Measurements from ENCODE around the gene OSBP. TPM values are rescaled to one million over a fixed set of nuclear protein-coding genes. Genes with fewer than 3 reads are reported as not detected.

Gene OSBP
- total RNA-seq, 1 experiment from 2014 or later, result 43.8 TPM

DNA sequence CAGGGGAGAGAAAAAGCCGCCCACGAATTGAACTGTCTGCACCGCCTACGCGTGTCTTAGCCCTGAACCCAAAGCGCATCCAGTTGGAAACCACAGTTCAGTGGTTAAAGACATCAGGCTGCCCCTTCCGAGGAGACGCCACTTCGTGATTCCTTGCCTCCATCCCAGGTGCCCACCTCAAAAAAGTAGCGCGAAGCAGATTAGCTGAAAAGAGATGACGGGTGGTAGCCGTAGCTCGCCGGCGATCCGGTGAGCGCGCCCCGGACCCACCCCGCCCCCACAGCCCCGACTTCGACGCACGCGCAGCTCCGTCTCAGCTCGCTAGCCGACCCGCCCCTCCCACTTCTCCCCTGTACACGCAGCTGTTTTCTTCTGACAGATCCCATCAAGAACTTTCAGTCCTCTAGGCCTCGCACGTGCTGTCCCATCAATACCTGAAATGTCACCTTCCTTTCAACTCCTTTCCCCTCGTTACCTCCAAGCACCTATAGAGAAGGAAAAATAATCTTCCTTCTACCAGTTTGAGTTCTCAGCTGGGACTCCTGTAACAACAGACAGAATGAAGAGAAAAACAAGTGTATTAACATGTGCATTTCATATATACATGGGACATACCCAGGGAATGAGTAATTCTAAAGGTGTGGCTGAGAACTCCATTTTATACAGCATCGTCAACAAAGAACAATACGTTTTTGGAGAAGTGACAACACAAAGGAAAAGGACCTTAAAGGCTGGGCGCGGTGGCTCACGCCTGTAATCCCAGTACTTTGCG lies 54.7 kb downstream of the OSBP start:
- peak overlapping the region; percentile 86 for H3K4me2 ChIP-seq (ENCODE audit: low read length)
- H3K9me2 ChIP-seq (ENCODE audit: insufficient read depth), result no peaks in the 10 kb centered on the region
- ATAC-seq (peak; percentile 37), DNase-seq (ENCODE audit: low read depth, low spot score) (peak; percentile 83)
- no peaks in the 10 kb centered on the region for H3K79me2 ChIP-seq (ENCODE audit: insufficient read depth, low read length)
- no peaks in the 10 kb centered on the region for H3K9me3 ChIP-seq (ENCODE audit: control insufficient read depth in 1 of 2, insufficient read depth in 1 of 2, low read depth in 1 of 2, low read length in 2 of 2)
- TF ChIP-seq TCF7L2 (IDR thresholded peaks at IDR 0.05; ENCODE audit: borderline replicate concordance, extremely low read depth, insufficient read depth, insufficient read length) (no peak), POLR2AphosphoS5 (IDR thresholded peaks at IDR 0.05; ENCODE audit: low read depth, low read length) (peak; percentile 30; the same call in 1 of the 2 replicates)
- no TSS peak for BruUV-seq (replicated peaks)
- peak overlapping the region; percentile 97 for H2AFZ ChIP-seq (ENCODE audit: low read depth, low read length, poor library complexity, severe bottlenecking)
- H3K4me1 ChIP-seq (ENCODE audit: control insufficient read depth in 1 of 2, insufficient read depth in 2 of 2, low read length in 2 of 2), result peaks cover 37 to 87% of the 10 kb centered on the region in 2 experiments
- RAD21 ChIA-PET (ENCODE audit: low non-redundant PET in 1 of 2, low total read pairs in 2 of 2, uncharacterized antibody in 2 of 2, unreplicated experiment in 2 of 2), result no interaction called here
- H3K36me3 ChIP-seq (ENCODE audit: control insufficient read depth in 1 of 2, insufficient read depth in 2 of 2, low read length in 2 of 2), result no peaks in the 10 kb centered on the region
- intact Hi-C loops (cut with micrococcal nuclease), result loop anchor here (1.0 kb wide), 1 partner anchor 10 kb away; no protein-coding TSS in a partner anchor
- no peaks in the 10 kb centered on the region for H4K20me1 ChIP-seq (ENCODE audit: insufficient read depth)
- no peaks in the 10 kb centered on the region for H3K27me3 ChIP-seq (ENCODE audit: insufficient read depth, low read length)
- POLR2A ChIA-PET, result interaction anchor here (0.6 to 2.5 kb wide), 4 partner anchors 11 to 358 kb away, joined by 3 to 17 read pairs (median 5); partner anchors contain the start of gene OSBP
- CTCF ChIA-PET, result interaction anchor here (1.2 to 1.7 kb wide), 2 partner anchors 10 to 24 kb away, joined by 3 to 6 read pairs; no protein-coding TSS in a partner anchor
- peak overlapping the region; percentile 58 for H3K9ac ChIP-seq (ENCODE audit: low read length)
- peak overlapping the region; percentile 65 for H3K27ac ChIP-seq (ENCODE audit: low read depth, low read length)
- peak overlapping the region; percentile 54 to 58 for H3K4me3 ChIP-seq (replicated peaks in 1 of 2; ENCODE audit: low read depth in 1 of 2, low read length in 2 of 2)

DNA sequence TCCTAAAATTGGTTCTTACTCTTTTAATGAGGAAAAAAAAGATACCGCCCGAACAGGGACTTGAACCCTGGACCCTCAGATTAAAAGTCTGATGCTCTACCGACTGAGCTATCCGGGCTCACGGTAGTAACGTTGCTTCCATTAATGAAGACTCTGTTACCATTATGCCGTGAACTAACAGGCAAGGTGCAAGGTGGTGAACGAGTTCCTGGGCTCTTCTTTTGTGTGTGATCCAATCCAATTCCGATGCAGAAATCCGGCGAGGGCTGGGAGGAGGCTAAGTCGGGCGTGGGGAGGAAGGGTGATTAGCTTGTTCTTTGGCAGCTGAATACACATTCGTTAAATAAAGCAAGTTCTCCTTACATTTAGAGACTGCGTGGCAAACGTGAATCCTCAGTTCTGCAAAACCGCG lies 55.3 kb downstream of the OSBP start:
- no peaks in the 10 kb centered on the region for H3K27me3 ChIP-seq (ENCODE audit: insufficient read depth, low read length)
- ChIA-PET RAD21 (ENCODE audit: low non-redundant PET in 1 of 2, low total read pairs in 2 of 2, uncharacterized antibody in 2 of 2, unreplicated experiment in 2 of 2) (no interaction called here), CTCF (interaction anchor here (1.2 to 1.7 kb wide), 2 partner anchors 10 to 23 kb away, joined by 3 to 6 read pairs; no protein-coding TSS in a partner anchor), POLR2A (interaction anchor here (1.2 to 2.5 kb wide), 3 partner anchors 11 to 55 kb away, joined by 4 to 17 read pairs (median 6); partner anchors contain the start of gene OSBP)
- no peaks in the 10 kb centered on the region for H3K36me3 ChIP-seq (ENCODE audit: control insufficient read depth in 1 of 2, insufficient read depth in 2 of 2, low read length in 2 of 2)
- intact Hi-C loops (cut with micrococcal nuclease), result loop anchor here (1.0 kb wide), 1 partner anchor 9 kb away; no protein-coding TSS in a partner anchor
- H3K9me3 ChIP-seq (ENCODE audit: control insufficient read depth in 1 of 2, insufficient read depth in 1 of 2, low read depth in 1 of 2, low read length in 2 of 2), result no peaks in the 10 kb centered on the region
- peak; percentile 27 for ATAC-seq
- DNase-seq (ENCODE audit: low read depth, low spot score), result peak; percentile 85
- H3K79me2 ChIP-seq (ENCODE audit: insufficient read depth, low read length), result no peaks in the 10 kb centered on the region
- H3K4me3 ChIP-seq (replicated peaks in 1 of 2; ENCODE audit: low read depth in 1 of 2, low read length in 2 of 2), result peak overlapping the region; percentile 54 to 58
- H3K4me1 ChIP-seq (ENCODE audit: control insufficient read depth in 1 of 2, insufficient read depth in 2 of 2, low read length in 2 of 2), result peaks cover 37 to 87% of the 10 kb centered on the region in 2 experiments
- peak overlapping the region; percentile 65 for H3K27ac ChIP-seq (ENCODE audit: low read depth, low read length)
- no peaks in the 10 kb centered on the region for H3K9me2 ChIP-seq (ENCODE audit: insufficient read depth)
- no peaks in the 10 kb centered on the region for H4K20me1 ChIP-seq (ENCODE audit: insufficient read depth)
- H3K4me2 ChIP-seq (ENCODE audit: low read length), result peak overlapping the region; percentile 86
- BruUV-seq (replicated peaks), result TSS peak; percentile 63
- peak overlapping the region; percentile 89 for H2AFZ ChIP-seq (ENCODE audit: low read depth, low read length, poor library complexity, severe bottlenecking)
- no peak for TF ChIP-seq SIN3A (IDR thresholded peaks at IDR 0.05; ENCODE audit: low read depth)
- peak; percentile 45 for TF ChIP-seq POLR2AphosphoS5 (IDR thresholded peaks at IDR 0.05; ENCODE audit: low read depth, low read length)
- no peak for TF ChIP-seq ZFX (IDR thresholded peaks at IDR 0.05)
- H3K9ac ChIP-seq (ENCODE audit: low read length), result peak overlapping the region; percentile 58
